Fibroblast of lung (primary cell): Measurements from ENCODE around the gene LLCFC1. TPM values are rescaled to one million over a fixed set of nuclear protein-coding genes. Genes with fewer than 3 reads are reported as not detected.

Experiments used
- DNase-seq, 2 donors: peaks; one replicate each; pipeline versions ENCODE4 v3.0.0 to v3.0.0-alpha.2; 2010; ENCODE audit warnings: low read depth in 2 of 2
- H2AFZ ChIP-seq: 2 replicates; pipeline ENCODE4 v1.5.1; 2012; ENCODE audit warnings: low read length, control low read depth, inconsistent platforms
- H3K27ac ChIP-seq: 2 replicates; pipeline ENCODE4 v1.5.1; 2011; ENCODE audit warnings: low read length, control low read depth; ENCODE audit not compliant: insufficient read depth
- H3K27me3 ChIP-seq: 2 replicates; pipeline ENCODE4 v1.5.1; 2011; ENCODE audit warnings: mild to moderate bottlenecking, low read length; ENCODE audit not compliant: control insufficient read depth, insufficient read depth
- H3K36me3 ChIP-seq: 2 replicates; pipeline ENCODE4 v1.5.1; 2011; ENCODE audit warnings: low read length; ENCODE audit not compliant: control insufficient read depth, insufficient read depth
- H3K4me1 ChIP-seq: 2 replicates; pipeline ENCODE4 v1.5.1; 2011; ENCODE audit warnings: low read length; ENCODE audit not compliant: control insufficient read depth, insufficient read depth; ENCODE audit errors: extremely low read depth
- H3K4me2 ChIP-seq: 2 replicates; pipeline ENCODE4 v1.5.1; 2011; ENCODE audit warnings: low read length, control low read depth; ENCODE audit not compliant: insufficient read depth; ENCODE audit errors: extremely low read depth
- H3K4me3 ChIP-seq, 4 experiments: fragments of 200-600 bp in 1 of 4; sonication (generic) in 1 of 4; replicated peaks in 1 of 4; 2 replicates each; pipeline ENCODE4 v1.5.1; 2011 to 2016; ENCODE audit warnings: low read length in 4 of 4, low read depth in 3 of 4, mild to moderate bottlenecking in 3 of 4, control low read depth in 2 of 4, inconsistent platforms in 1 of 4, mixed read lengths in 1 of 4; ENCODE audit not compliant: insufficient read depth in 1 of 4; ENCODE audit errors: control extremely low read depth in 1 of 4
- H3K79me2 ChIP-seq: 2 replicates; pipeline ENCODE4 v1.5.1; 2012; ENCODE audit warnings: mild to moderate bottlenecking, low read length, inconsistent platforms; ENCODE audit not compliant: control insufficient read depth, insufficient read depth
- H3K9ac ChIP-seq: 2 replicates; pipeline ENCODE4 v1.5.1; 2011; ENCODE audit warnings: mild to moderate bottlenecking, low read length, control low read depth; ENCODE audit not compliant: insufficient read depth
- H3K9me3 ChIP-seq: 2 replicates; pipeline ENCODE4 v1.5.1; 2012; ENCODE audit warnings: low read depth, low read length; ENCODE audit not compliant: control insufficient read depth, insufficient read depth
- H4K20me1 ChIP-seq: 2 replicates; pipeline ENCODE4 v1.5.1; 2011; ENCODE audit warnings: low read length; ENCODE audit not compliant: control insufficient read depth, insufficient read depth; ENCODE audit errors: extremely low read depth
- CTCF ChIP-seq, 2 donors: IDR thresholded peaks in 1 of 2; conservative IDR thresholded peaks in 1 of 2; 1 replicate in 1 of 2; 2 replicates in 1 of 2; pipeline ENCODE4 v1.5.1; 2011 to 2012; ENCODE audit warnings: low read length in 2 of 2, control low read depth in 1 of 2, inconsistent platforms in 1 of 2, low read depth in 1 of 2, mild to moderate bottlenecking in 1 of 2
- EZH2 ChIP-seq: IDR thresholded peaks from 2 replicates; pipeline ENCODE4 v1.5.1; 2012; ENCODE audit warnings: low read length, control low read depth, mild to moderate bottlenecking; ENCODE audit errors: missing control alignments
- polyA plus RNA-seq, 2 donors: library from polyadenylated mRNA; depleted of rRNA in 1 of 2; stranded (reverse) in 1 of 2; unstranded in 1 of 2; fragments of >200 nt; gene quantifications; 2 replicates each; pipeline ENCODE4 v1.2.1, GENCODE V29; 2011 to 2012; ENCODE audit warnings: missing spikeins in 1 of 2
- total RNA-seq: library from RNA; depleted of rRNA; stranded (reverse); fragments of >200 nt; gene quantifications from 2 replicates; pipeline ENCODE4 v1.2.1, GENCODE V29; 2014

Gene LLCFC1
- total and polyA plus RNA-seq, 2 donors (not counting 1 experiment from before 2014, with no cell fraction given): not detected

GRCh38 chr7:142934056-142934455, 5.2 kb upstream of the LLCFC1 start:
- Histone ChIP-seq H3K4me3 (no peak overlapping the region), H2AFZ (no peak overlapping the region), H3K27ac (no peak overlapping the region), H3K9ac (no peak overlapping the region), H3K4me1 (no peaks in the 10 kb centered on the region), H3K9me3 (no peaks in the 10 kb centered on the region), H3K27me3 (no peaks in the 10 kb centered on the region), H3K36me3 (no peaks in the 10 kb centered on the region), H3K79me2 (no peaks in the 10 kb centered on the region), H3K4me2 (no peak overlapping the region), H4K20me1 (no peaks in the 10 kb centered on the region)
- DNase-seq: no peak
- TF ChIP-seq EZH2 (no peak), CTCF (conservative IDR thresholded peaks at IDR 0.05 in 1 of 2, IDR thresholded peaks at IDR 0.05 in 1 of 2; ENCODE audit: low read depth in 1 of 2, low read length in 2 of 2) (no peak)

- Histone ChIP-seq H3K9ac (no peak overlapping the region), H3K4me3 (no peak overlapping the region), H3K9me3 (no peaks in the 10 kb centered on the region), H4K20me1 (no peaks in the 10 kb centered on the region), H3K4me2 (no peak overlapping the region), H3K4me1 (no peaks in the 10 kb centered on the region), H3K79me2 (no peaks in the 10 kb centered on the region), H3K36me3 (no peaks in the 10 kb centered on the region), H2AFZ (no peak overlapping the region), H3K27me3 (no peaks in the 10 kb centered on the region), H3K27ac (no peak overlapping the region)
- DNase-seq: no peak
- TF ChIP-seq CTCF (conservative IDR thresholded peaks at IDR 0.05 in 1 of 2, IDR thresholded peaks at IDR 0.05 in 1 of 2; ENCODE audit: low read depth in 1 of 2, low read length in 2 of 2) (no peak), EZH2 (no peak)
These were observed 3.2 kb upstream of the LLCFC1 start for GRCh38 chr7:142935941-142936565.

- Histone ChIP-seq H3K9ac (no peak overlapping the region), H3K27me3 (no peaks in the 10 kb centered on the region), H3K36me3 (no peaks in the 10 kb centered on the region), H2AFZ (no peak overlapping the region), H3K79me2 (no peaks in the 10 kb centered on the region), H3K4me2 (no peak overlapping the region), H4K20me1 (no peaks in the 10 kb centered on the region), H3K4me1 (no peaks in the 10 kb centered on the region), H3K9me3 (no peaks in the 10 kb centered on the region), H3K4me3 (no peak overlapping the region), H3K27ac (no peak overlapping the region)
- no peak for DNase-seq
- no peak for TF ChIP-seq EZH2
- TF ChIP-seq CTCF (conservative IDR thresholded peaks at IDR 0.05 in 1 of 2, IDR thresholded peaks at IDR 0.05 in 1 of 2; ENCODE audit: low read depth in 1 of 2, low read length in 2 of 2): no peak
These were observed 673 bp upstream of the LLCFC1 start for GRCh38 chr7:142938611-142939010.
